OCI-LY1 (cell line): Measurements from ENCODE around the gene TIMELESS.

Experiments used
- H2AFZ ChIP-seq: fragments of 200-600 bp; sonication (generic), shearing (Covaris generic); 2 replicates; pipeline ENCODE4 v1.6.0; 2014; ENCODE audit warnings: antibody characterized with exemption, mild to moderate bottlenecking, low read length
- H3F3A ChIP-seq: fragments of 200-600 bp; sonication (generic), shearing (Covaris generic); 2 replicates; pipeline ENCODE4 v1.6.0; 2014; ENCODE audit warnings: mild to moderate bottlenecking, antibody characterized with exemption, low read length, moderate library complexity; ENCODE audit not compliant: insufficient read depth
- H3K27ac ChIP-seq: fragments of 200-600 bp; sonication (generic); 2 replicates; pipeline ENCODE4 v1.5.1; 2014; ENCODE audit warnings: low read length, mixed run types, mild to moderate bottlenecking, low read depth; ENCODE audit not compliant: poor library complexity, severe bottlenecking
- H3K27me3 ChIP-seq: fragments of 200-600 bp; sonication (generic); 2 replicates; pipeline ENCODE4 v1.6.0; 2014; ENCODE audit warnings: antibody characterized with exemption, mild to moderate bottlenecking, low read length, moderate library complexity; ENCODE audit not compliant: insufficient read depth
- H3K36me3 ChIP-seq: fragments of 200-600 bp; sonication (generic); 2 replicates; pipeline ENCODE4 v1.6.1; 2014; ENCODE audit warnings: mild to moderate bottlenecking, antibody characterized with exemption, low read length, moderate library complexity, mixed read lengths; ENCODE audit not compliant: insufficient read depth
- H3K4me1 ChIP-seq: fragments of 200-600 bp; sonication (generic); 2 replicates; pipeline ENCODE4 v1.5.1; 2014; ENCODE audit warnings: mild to moderate bottlenecking, low read length, moderate library complexity; ENCODE audit not compliant: insufficient read depth, severe bottlenecking
- H3K4me2 ChIP-seq: fragments of 200-600 bp; sonication (generic), shearing (Covaris generic); 2 replicates; pipeline ENCODE4 v1.6.1; 2014; ENCODE audit warnings: low read length
- H3K4me3 ChIP-seq: fragments of 200-600 bp; sonication (generic); 2 replicates; pipeline ENCODE4 v1.5.1; 2014; ENCODE audit warnings: low read length, low read depth, mild to moderate bottlenecking, mixed read lengths; ENCODE audit not compliant: poor library complexity, severe bottlenecking
- H3K79me2 ChIP-seq: fragments of 200-600 bp; shearing (Covaris generic); 2 replicates; pipeline ENCODE4 v1.6.1; 2016; ENCODE audit warnings: mixed run types, low read length, mixed read lengths; ENCODE audit not compliant: insufficient read depth
- H3K9ac ChIP-seq: fragments of 200-600 bp; sonication (generic), shearing (Covaris generic); 2 replicates; pipeline ENCODE4 v1.6.1; 2014; ENCODE audit warnings: mild to moderate bottlenecking, low read length, mixed read lengths
- H3K9me2 ChIP-seq: fragments of 200-600 bp; sonication (generic), shearing (Covaris generic); 2 replicates; pipeline ENCODE4 v1.6.1; 2014; ENCODE audit warnings: low read depth, mild to moderate bottlenecking, low read length, mixed read lengths
- H3K9me3 ChIP-seq: fragments of 200-600 bp; shearing (Covaris generic); 2 replicates; pipeline ENCODE4 v1.6.1; 2014; ENCODE audit warnings: low read length, mixed read lengths
- H4K20me1 ChIP-seq: fragments of 200-600 bp; sonication (generic), shearing (Covaris generic); 2 replicates; pipeline ENCODE4 v1.6.0; 2016; ENCODE audit warnings: mild to moderate bottlenecking, low read length; ENCODE audit not compliant: insufficient read depth
- EZH2 ChIP-seq: fragments of 200-600 bp; sonication (generic), shearing (Covaris generic); IDR thresholded peaks from 2 replicates; pipeline ENCODE4 v1.8.0; 2017; ENCODE audit warnings: borderline replicate concordance, mixed run types, mild to moderate bottlenecking, antibody characterized with exemption, low read length, moderate library complexity, mixed read lengths
- TF ChIP-seq, protein P1 (sequence below): fragments of 200-600 bp; sonication (generic), shearing (Covaris generic); IDR thresholded peaks from 2 replicates; pipeline ENCODE4 v1.5.1; 2017; ENCODE audit warnings: mild to moderate bottlenecking, antibody characterized with exemption, low read length, moderate library complexity, mixed read lengths

Gene TIMELESS

DNA sequence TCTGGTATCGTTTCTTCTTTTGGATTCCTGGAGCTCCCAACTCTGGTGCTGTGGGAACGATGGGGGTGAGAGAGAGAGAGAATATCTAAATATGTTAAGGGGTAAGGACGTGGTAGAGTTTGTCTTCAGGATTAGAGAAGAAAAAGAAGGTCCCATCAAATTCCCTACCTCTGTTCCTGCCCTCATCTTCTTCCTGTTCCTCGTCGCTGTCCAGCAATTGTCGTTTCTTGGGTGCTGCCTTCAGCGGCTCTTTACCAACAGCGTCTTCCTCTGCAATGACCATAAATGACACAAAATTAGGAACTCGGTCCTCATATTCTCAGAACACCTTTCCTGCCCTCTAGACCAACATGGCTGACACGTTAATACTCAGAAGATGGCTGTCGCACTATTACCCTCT is 31.5 kb downstream of the TIMELESS start:
- H2AFZ ChIP-seq: no peak overlapping the region
- no peaks in the 10 kb centered on the region for H3K9me2 ChIP-seq
- no peaks in the 10 kb centered on the region for H3K27me3 ChIP-seq
- TF ChIP-seq EZH2: no peak
- TF ChIP-seq, protein P1, sequence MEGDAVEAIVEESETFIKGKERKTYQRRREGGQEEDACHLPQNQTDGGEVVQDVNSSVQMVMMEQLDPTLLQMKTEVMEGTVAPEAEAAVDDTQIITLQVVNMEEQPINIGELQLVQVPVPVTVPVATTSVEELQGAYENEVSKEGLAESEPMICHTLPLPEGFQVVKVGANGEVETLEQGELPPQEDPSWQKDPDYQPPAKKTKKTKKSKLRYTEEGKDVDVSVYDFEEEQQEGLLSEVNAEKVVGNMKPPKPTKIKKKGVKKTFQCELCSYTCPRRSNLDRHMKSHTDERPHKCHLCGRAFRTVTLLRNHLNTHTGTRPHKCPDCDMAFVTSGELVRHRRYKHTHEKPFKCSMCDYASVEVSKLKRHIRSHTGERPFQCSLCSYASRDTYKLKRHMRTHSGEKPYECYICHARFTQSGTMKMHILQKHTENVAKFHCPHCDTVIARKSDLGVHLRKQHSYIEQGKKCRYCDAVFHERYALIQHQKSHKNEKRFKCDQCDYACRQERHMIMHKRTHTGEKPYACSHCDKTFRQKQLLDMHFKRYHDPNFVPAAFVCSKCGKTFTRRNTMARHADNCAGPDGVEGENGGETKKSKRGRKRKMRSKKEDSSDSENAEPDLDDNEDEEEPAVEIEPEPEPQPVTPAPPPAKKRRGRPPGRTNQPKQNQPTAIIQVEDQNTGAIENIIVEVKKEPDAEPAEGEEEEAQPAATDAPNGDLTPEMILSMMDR: no peak
- H3F3A ChIP-seq: no peaks in the 10 kb centered on the region
- H3K4me2 ChIP-seq: no peak overlapping the region
- H3K9ac ChIP-seq: no peak overlapping the region
- no peaks in the 10 kb centered on the region for H3K4me1 ChIP-seq
- no peak overlapping the region for H3K4me3 ChIP-seq
- no peaks in the 10 kb centered on the region for H3K79me2 ChIP-seq
- no peaks in the 10 kb centered on the region for H4K20me1 ChIP-seq
- peaks cover 87% of the 10 kb centered on the region for H3K36me3 ChIP-seq
- H3K27ac ChIP-seq: no peak overlapping the region
- H3K9me3 ChIP-seq: no peaks in the 10 kb centered on the region

DNA sequence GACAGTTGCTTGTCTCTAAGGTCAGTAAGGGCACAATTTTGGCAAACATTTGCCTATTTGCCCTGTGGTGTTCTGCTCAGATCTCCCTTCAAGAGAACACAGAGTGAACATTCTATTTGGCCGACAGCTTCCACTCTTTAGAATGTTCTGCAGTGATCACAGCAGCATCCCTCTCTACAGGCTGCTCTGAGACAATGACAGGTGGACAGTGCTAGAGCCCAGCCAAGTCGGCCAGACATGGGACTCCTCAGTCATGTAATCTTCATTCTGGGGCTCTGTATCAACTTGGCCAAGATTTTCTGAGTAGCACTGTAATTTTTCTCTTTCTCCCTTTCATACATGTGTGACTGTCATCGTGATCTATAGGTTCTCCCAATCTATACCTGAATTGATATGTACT is 34.8 kb downstream of the TIMELESS start:
- Histone ChIP-seq H3K27ac (no peak overlapping the region), H3K9me3 (no peaks in the 10 kb centered on the region), H3K4me3 (no peak overlapping the region), H3K79me2 (no peaks in the 10 kb centered on the region), H3K9ac (no peak overlapping the region), H3K36me3 (peaks cover 66% of the 10 kb centered on the region), H2AFZ (no peak overlapping the region), H4K20me1 (no peaks in the 10 kb centered on the region), H3K4me2 (no peak overlapping the region), H3F3A (no peaks in the 10 kb centered on the region), H3K4me1 (no peaks in the 10 kb centered on the region), H3K27me3 (no peaks in the 10 kb centered on the region), H3K9me2 (no peaks in the 10 kb centered on the region)
- no peak for TF ChIP-seq EZH2
- TF ChIP-seq, protein P1: no peak

DNA sequence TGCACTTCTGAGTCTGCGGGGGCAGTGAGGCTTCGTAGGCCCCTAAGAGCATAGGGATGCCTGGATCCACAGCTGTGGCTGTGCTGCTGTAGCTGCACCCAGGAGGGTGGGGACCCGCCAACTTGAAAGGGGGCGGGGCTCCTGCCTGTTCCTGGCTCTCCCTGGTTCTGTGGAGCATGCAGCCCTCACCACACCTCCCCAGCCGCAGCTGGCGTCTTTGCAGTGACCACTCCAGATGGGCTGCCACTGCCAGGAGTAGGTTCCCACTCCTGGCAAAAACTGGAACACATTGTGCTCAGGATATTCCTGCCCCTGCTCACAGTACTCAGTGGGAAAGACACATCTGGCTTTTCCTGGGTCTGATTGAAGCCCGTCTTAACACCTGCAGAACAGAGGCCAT is 35.8 kb downstream of the TIMELESS start:
- Histone ChIP-seq H3K9ac (no peak overlapping the region), H3K4me2 (no peak overlapping the region), H3K27ac (no peak overlapping the region), H3K79me2 (no peaks in the 10 kb centered on the region), H4K20me1 (no peaks in the 10 kb centered on the region), H3K9me3 (no peaks in the 10 kb centered on the region), H3K4me3 (no peak overlapping the region), H3K27me3 (no peaks in the 10 kb centered on the region), H3K36me3 (peaks cover 60% of the 10 kb centered on the region), H3K9me2 (no peaks in the 10 kb centered on the region), H2AFZ (no peak overlapping the region), H3F3A (no peaks in the 10 kb centered on the region), H3K4me1 (no peaks in the 10 kb centered on the region)
- TF ChIP-seq EZH2: no peak
- TF ChIP-seq, protein P1: no peak
